Breast epithelium (tissue), 4 donors: ENCODE results near the gene SH2D7. TPM values are rescaled to one million over a fixed set of nuclear protein-coding genes. Genes with fewer than 3 reads are reported as not detected.

Experiments used
- DNase-seq, 2 donors: peaks; one replicate each; pipeline ENCODE4 v3.0.0-alpha.2; 2019; ENCODE audit warnings: low spot score in 2 of 2
- H3K27ac ChIP-seq, 2 donors: fragments of 200-600 bp; sonication (generic) in 1 of 2; one replicate each; pipeline ENCODE4 v1.5.1; 2016 to 2019; ENCODE audit warnings: mild to moderate bottlenecking in 1 of 2
- H3K27me3 ChIP-seq, 2 donors: fragments of 200-600 bp; sonication (generic) in 1 of 2; one replicate each; pipeline versions ENCODE4 v1.5.1 to v1.6.0; 2017 to 2019; ENCODE audit warnings: control low read depth in 1 of 2, mild to moderate bottlenecking in 1 of 2
- H3K36me3 ChIP-seq: fragments of 200-600 bp; one replicate; pipeline ENCODE4 v1.5.1; 2019
- H3K4me1 ChIP-seq, 2 donors: fragments of 200-600 bp; sonication (generic); one replicate each; pipeline ENCODE4 v1.5.1; 2016 to 2019; ENCODE audit warnings: control low read depth in 1 of 2
- H3K4me3 ChIP-seq, 3 donors: fragments of 200-600 bp; sonication (generic); 1 replicate in 2 of 3; 2 replicates in 1 of 3; pipeline ENCODE4 v1.5.1; 2016 to 2019; ENCODE audit warnings: mild to moderate bottlenecking in 3 of 3, moderate library complexity in 2 of 3
- H3K9me3 ChIP-seq, 2 donors: fragments of 200-600 bp; sonication (generic) in 1 of 2; one replicate each; pipeline ENCODE4 v1.5.1; 2016 to 2019; ENCODE audit warnings: control low read depth in 1 of 2
- POLR2A ChIP-seq: fragments of 450-650 bp; IDR thresholded peaks from one replicate; pipeline ENCODE4 v1.6.1; 2016; ENCODE audit warnings: antibody characterized with exemption, mild to moderate bottlenecking, moderate library complexity
- POLR2AphosphoS5 ChIP-seq, 3 donors: sonication (generic); formaldehyde crosslinking; IDR thresholded peaks; one replicate each; pipeline ENCODE4 v1.6.1; 2017; ENCODE audit warnings: antibody characterized with exemption in 3 of 3
- intact Hi-C: fragments of 100-400 bp; cut with DNase I; formaldehyde crosslinking; loops from one replicate; pipeline ENCODE4 v1.15.1; 2023; ENCODE audit warnings: low total_unique reads
- total RNA-seq, 3 donors: library from RNA; depleted of rRNA; stranded (reverse); fragments of >200 nt; gene quantifications; one replicate each; pipeline ENCODE4 v1.1.0, GENCODE V29; 2016
- TF ChIP-seq, protein P1 (sequence below), 3 donors: fragments of 450-650 bp; IDR thresholded peaks; one replicate each; pipeline ENCODE4 v1.5.1; 2016 to 2017; ENCODE audit warnings: antibody characterized with exemption in 3 of 3, mild to moderate bottlenecking in 3 of 3, moderate library complexity in 3 of 3

The SH2D7 gene
- total RNA-seq, 3 donors from 2014 or later: not detected

DNA sequence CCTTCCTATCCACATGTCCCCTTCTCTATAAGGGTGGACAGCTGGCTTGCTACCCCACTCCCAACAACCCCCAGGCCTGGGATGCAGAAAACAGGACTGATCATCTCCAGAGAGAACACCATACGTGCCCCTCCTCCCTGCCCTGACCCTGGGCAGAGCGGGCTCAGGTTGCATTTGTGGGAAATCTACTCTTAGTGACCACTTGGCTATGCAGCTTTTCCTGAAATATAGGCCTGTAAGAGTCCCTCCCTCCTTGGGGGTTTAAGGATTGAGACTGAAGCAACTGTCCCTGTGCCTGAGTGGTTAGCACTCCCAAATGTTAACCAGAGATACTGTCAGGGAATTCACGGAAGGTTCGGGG lies 11.7 kb downstream of the SH2D7 start:
- H3K36me3 ChIP-seq: no peaks in the 10 kb centered on the region
- H3K27me3 ChIP-seq: no peaks in the 10 kb centered on the region
- no peak overlapping the region for H3K4me3 ChIP-seq
- H3K27ac ChIP-seq: no peak overlapping the region
- no peak for DNase-seq
- intact Hi-C loops: no loop called here
- TF ChIP-seq POLR2AphosphoS5 (IDR thresholded peaks at IDR 0.05): no peak
- no peak for TF ChIP-seq POLR2A
- TF ChIP-seq, protein P1, sequence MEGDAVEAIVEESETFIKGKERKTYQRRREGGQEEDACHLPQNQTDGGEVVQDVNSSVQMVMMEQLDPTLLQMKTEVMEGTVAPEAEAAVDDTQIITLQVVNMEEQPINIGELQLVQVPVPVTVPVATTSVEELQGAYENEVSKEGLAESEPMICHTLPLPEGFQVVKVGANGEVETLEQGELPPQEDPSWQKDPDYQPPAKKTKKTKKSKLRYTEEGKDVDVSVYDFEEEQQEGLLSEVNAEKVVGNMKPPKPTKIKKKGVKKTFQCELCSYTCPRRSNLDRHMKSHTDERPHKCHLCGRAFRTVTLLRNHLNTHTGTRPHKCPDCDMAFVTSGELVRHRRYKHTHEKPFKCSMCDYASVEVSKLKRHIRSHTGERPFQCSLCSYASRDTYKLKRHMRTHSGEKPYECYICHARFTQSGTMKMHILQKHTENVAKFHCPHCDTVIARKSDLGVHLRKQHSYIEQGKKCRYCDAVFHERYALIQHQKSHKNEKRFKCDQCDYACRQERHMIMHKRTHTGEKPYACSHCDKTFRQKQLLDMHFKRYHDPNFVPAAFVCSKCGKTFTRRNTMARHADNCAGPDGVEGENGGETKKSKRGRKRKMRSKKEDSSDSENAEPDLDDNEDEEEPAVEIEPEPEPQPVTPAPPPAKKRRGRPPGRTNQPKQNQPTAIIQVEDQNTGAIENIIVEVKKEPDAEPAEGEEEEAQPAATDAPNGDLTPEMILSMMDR (IDR thresholded peaks at IDR 0.05): no peak
- H3K9me3 ChIP-seq: no peaks in the 10 kb centered on the region
- H3K4me1 ChIP-seq: no peaks in the 10 kb centered on the region

DNA sequence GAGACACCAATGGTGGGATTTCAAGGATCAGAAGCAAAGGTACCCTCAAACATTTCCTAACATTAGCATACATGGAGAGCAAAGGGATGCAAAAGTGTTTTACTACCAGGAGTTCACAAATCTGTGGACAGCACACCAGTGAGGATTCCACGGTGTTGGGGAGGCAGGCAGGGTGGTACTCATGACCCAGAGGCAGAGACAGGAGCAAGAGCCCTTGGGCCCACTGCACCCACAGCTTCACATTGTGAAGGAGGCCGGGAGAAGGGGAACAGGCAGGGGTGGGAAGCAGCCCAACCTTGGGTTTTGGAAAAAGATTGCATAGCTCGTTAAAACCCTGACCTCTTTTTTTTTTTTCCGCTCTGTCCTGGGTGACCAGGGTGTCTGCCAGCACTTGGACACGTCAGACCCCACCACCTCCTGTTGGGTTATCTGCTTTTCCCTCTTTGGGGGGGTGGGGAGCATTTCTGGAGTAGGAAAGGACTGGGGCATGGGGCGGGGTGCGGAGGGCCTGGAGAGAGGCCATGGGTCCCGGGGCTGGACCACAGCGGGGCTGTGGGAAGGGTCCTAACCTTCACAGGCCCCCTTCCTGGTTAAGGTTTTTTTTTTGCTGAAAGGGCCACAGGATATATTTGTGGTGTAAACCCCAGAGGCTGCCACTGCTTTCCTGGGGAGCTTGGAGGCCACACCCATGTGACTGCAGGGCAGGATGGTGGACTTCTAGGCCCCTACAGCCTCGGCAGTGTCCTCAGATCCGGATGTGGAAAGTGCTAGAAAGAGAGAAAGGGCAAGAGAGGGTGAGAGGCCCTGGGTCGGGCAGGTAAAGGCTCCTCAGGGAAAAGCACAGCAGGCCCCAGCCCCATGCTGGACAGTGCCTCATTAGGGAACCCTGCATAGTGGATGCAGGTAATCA lies 12.5 kb downstream of the SH2D7 start:
- TF ChIP-seq, protein P1 (IDR thresholded peaks at IDR 0.05): no peak
- TF ChIP-seq POLR2A (no peak), POLR2AphosphoS5 (IDR thresholded peaks at IDR 0.05) (no peak)
- DNase-seq: no peak
- no peak overlapping the region for H3K27ac ChIP-seq
- intact Hi-C loops: loop anchor here (5.0 kb wide), 1 partner anchor 138 kb away; no protein-coding TSS in a partner anchor
- H3K36me3 ChIP-seq: no peaks in the 10 kb centered on the region
- H3K9me3 ChIP-seq: no peaks in the 10 kb centered on the region
- no peaks in the 10 kb centered on the region for H3K4me1 ChIP-seq
- no peak overlapping the region for H3K4me3 ChIP-seq
- no peaks in the 10 kb centered on the region for H3K27me3 ChIP-seq

DNA sequence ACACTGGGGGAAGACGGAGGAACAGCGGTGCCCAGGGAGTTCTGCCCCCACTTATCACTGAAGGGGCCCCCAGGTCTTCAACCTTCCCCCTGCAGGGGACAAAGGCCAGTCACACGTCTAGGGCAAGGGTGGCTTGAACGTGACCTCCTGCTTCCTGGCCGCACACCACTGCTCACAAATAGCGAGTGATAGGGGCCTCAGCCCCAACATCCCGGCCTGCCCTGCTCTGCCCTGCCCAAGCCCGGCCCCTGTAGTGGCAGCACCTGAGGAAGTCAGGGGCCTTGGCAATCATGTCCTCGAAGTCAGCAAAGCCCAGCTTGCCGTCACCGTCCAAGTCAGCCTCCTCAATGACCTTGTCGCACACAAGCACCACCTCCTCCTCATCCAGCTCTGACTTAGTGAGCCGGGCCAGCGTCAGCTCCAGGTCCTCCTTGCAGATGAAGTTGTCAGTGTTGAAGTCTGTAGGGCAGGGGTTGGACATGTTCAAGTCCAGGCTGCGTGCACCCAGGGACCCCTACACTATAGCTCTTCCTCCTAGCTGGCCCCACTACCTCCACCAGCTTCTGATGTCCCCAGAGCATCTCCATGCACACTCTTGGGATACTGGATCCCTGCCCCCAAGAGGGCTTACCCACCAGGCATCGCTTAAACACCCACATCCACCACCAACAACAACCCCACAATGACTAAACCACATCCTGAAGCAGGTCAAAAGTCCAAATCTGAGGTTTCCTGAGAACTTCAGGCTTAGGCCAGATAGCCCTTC lies 13.3 kb downstream of the SH2D7 start:
- Histone ChIP-seq H3K27ac (no peak overlapping the region), H3K27me3 (no peaks in the 10 kb centered on the region), H3K4me1 (no peaks in the 10 kb centered on the region), H3K4me3 (no peak overlapping the region), H3K9me3 (no peaks in the 10 kb centered on the region), H3K36me3 (no peaks in the 10 kb centered on the region)
- TF ChIP-seq POLR2AphosphoS5 (IDR thresholded peaks at IDR 0.05) (no peak), POLR2A (no peak)
- TF ChIP-seq, protein P1 (IDR thresholded peaks at IDR 0.05): no peak
- intact Hi-C loops: loop anchor here (5.0 kb wide), 1 partner anchor 138 kb away; no protein-coding TSS in a partner anchor
- no peak for DNase-seq

DNA sequence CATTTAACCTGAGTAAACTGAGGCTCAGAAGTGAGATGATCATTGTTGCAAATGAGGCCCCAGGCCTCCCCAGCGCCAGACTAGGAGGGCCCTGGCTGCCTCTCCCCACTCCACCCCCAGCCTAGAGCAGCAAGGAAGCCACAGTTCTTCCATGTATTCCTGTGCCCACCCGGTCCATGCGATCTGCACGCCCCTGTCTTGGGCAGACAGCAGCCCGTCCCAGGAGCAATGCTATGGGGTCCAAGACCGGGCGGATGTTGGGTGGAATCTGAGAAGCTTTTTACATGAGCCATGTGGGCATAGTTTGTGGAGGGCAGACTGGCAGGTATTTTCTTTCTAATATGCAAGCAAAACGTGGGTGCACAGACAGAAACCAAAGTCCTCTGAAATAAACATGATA lies 15.1 kb downstream of the SH2D7 start:
- TF ChIP-seq POLR2AphosphoS5 (IDR thresholded peaks at IDR 0.05) (no peak), POLR2A (no peak)
- TF ChIP-seq, protein P1 (IDR thresholded peaks at IDR 0.05): no peak
- H3K4me3 ChIP-seq: no peak overlapping the region
- intact Hi-C loops: loop anchor here (5.0 kb wide), 1 partner anchor 140 kb away; no protein-coding TSS in a partner anchor

More for the DNA sequence above, 15.1 kb downstream of the SH2D7 start:
- H3K36me3 ChIP-seq: no peaks in the 10 kb centered on the region
- no peaks in the 10 kb centered on the region for H3K4me1 ChIP-seq
- no peak for DNase-seq
- no peaks in the 10 kb centered on the region for H3K9me3 ChIP-seq
- no peaks in the 10 kb centered on the region for H3K27me3 ChIP-seq
- H3K27ac ChIP-seq: no peak overlapping the region
